Right cardiac atrium (tissue), 5 donors: ENCODE data around the gene PLCH2. TPM values are rescaled to one million over a fixed set of nuclear protein-coding genes. Genes with fewer than 3 reads are reported as not detected.

Source experiments
- ATAC-seq, 2 donors: fragments of 200-7000 bp; cut with Tn5 transposase; one replicate each; pipeline versions ENCODE4 v1.8.0 to v1.9.1; 2020; ENCODE audit warnings: moderate library complexity in 2 of 2, mild to moderate bottlenecking in 1 of 2
- DNase-seq, 3 donors: peaks; one replicate each; pipeline ENCODE4 v3.0.0-alpha.2; 2020
- H3K27ac ChIP-seq: one replicate; pipeline ENCODE4 v1.5.1; 2013; ENCODE audit warnings: mild to moderate bottlenecking, low read length, control low read depth, moderate library complexity
- H3K27me3 ChIP-seq: one replicate; pipeline ENCODE4 v1.6.1; 2013; ENCODE audit not compliant: control insufficient read depth, insufficient read depth
- H3K4me1 ChIP-seq: one replicate; pipeline ENCODE4 v1.6.1; 2013; ENCODE audit warnings: low read length; ENCODE audit not compliant: control insufficient read depth, insufficient read depth
- H3K4me3 ChIP-seq: one replicate; pipeline ENCODE4 v1.5.1; 2013; ENCODE audit warnings: low read length, control low read depth
- H3K9me3 ChIP-seq: one replicate; pipeline ENCODE4 v1.6.1; 2013; ENCODE audit warnings: low read length; ENCODE audit not compliant: control insufficient read depth
- WGBS: extraction: QIAGEN DNeasy Blood & Tissue Kit; methylation state at CpG from one replicate; pipeline ENCODE4 v1.1.7; 2013; 5-methylcytosine and 5-hydroxymethylcytosine counted together
- intact Hi-C, 4 donors: fragments of 100-400 bp; cut with DNase I; formaldehyde crosslinking; loops; one replicate each; pipeline versions ENCODE4 v1.11.0 to v1.14.0; 2022 to 2023
- polyA plus RNA-seq: library from polyadenylated mRNA; stranded (reverse); fragments of 200-250 nt; gene quantifications from one replicate; pipeline ENCODE4 v1.2.3, GENCODE V29; 2013
- total RNA-seq, 4 donors: library from RNA; stranded (reverse); fragmentation: NEBNext Ultra II Directional; extraction: Animal tissue kit (Norgen Biotek cat#: 25700); gene quantifications; one replicate each; pipeline ENCODE4 v1.2.1, GENCODE V29; 2021
- donor health status: healthy with polysubstance abuse.
- donor health status: DM: no; HTN: yes; CAD: no.
- donor health status: DM: no; HTN: no; CAD: no.
- donor health status: DM: no; HTN: yes; CAD: no; lungs with severe emphysema.
- donor health status: DM: yes; HTN: yes; CAD: no.

PLCH2 gene
- total and polyA plus RNA-seq, 5 donors, result 0.08 to 0.64 (median 0.12) TPM; not detected in 1

- no peaks in the 10 kb centered on the region for H3K27me3 ChIP-seq
Observed at GRCh38 chr1:2441746-2442145, 34.3 kb upstream of the PLCH2 start.

GRCh38 chr1:2442661-2443060 is 33.4 kb upstream of the PLCH2 start:
- WGBS, result 54% methylated on average over 6 of the region's 6 CpGs
- DNase-seq, result no peak
- H3K4me1 ChIP-seq, result no peaks in the 10 kb centered on the region
- no peaks in the 10 kb centered on the region for H3K27me3 ChIP-seq
- no peak overlapping the region for H3K4me3 ChIP-seq
- H3K27ac ChIP-seq, result no peak overlapping the region
- intact Hi-C loops, result loop anchor here in 1 of 4 donors (10.0 kb wide), 1 partner anchor 362 kb away; the partner anchor contains the start of gene TTC34
- no peak for ATAC-seq
- H3K9me3 ChIP-seq, result no peaks in the 10 kb centered on the region

More at GRCh38 chr1:2441746-2442145, 34.3 kb upstream of the PLCH2 start:
- ATAC-seq (no peak), DNase-seq (no peak)
- Histone ChIP-seq H3K27ac (no peak overlapping the region), H3K4me3 (no peak overlapping the region), H3K4me1 (no peaks in the 10 kb centered on the region), H3K9me3 (no peaks in the 10 kb centered on the region)
- 40% methylated on average over 13 of the region's 13 CpGs for WGBS
- intact Hi-C loops, result loop anchor here in 1 of 4 donors (10.0 kb wide), 1 partner anchor 363 kb away; the partner anchor contains the start of gene TTC34

- Histone ChIP-seq H3K9me3 (no peaks in the 10 kb centered on the region), H3K27me3 (no peaks in the 10 kb centered on the region), H3K27ac (no peak overlapping the region), H3K4me3 (no peak overlapping the region), H3K4me1 (no peaks in the 10 kb centered on the region)
- intact Hi-C loops, result loop anchor here in 1 of 4 donors (10.0 kb wide), 1 partner anchor 361 kb away; the partner anchor contains the start of gene TTC34
- no peak for ATAC-seq
- WGBS, result 2% methylated on average over 107 of the region's 107 CpGs
- no peak for DNase-seq
Observed at GRCh38 chr1:2443277-2444137, 32.6 kb upstream of the PLCH2 start.

DNA sequence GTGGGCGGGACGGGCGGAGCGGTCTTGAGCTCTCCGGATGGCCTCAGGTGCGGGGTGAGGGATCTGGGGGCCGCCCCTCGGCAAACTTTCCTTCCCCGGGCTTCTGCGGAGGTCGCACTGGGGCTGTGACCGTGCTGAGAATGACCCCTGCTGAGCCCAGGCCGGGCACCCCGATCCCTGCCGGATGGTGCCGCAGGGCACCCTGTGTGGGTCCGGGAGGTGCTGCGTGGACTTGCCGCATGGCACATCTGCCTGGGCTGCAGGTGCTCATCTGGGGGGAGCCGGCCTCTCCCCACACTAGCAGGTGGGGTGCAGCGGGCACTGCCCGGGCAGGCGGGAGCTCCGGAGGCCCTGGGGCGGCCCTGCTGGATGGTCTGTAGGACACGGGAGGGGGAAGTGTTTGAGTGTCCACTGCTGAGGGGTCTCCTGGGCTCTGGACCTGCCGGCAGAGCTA is 31.9 kb upstream of the PLCH2 start:
- Histone ChIP-seq H3K4me3 (no peak overlapping the region), H3K9me3 (no peaks in the 10 kb centered on the region), H3K4me1 (no peaks in the 10 kb centered on the region), H3K27ac (no peak overlapping the region), H3K27me3 (no peaks in the 10 kb centered on the region)
- WGBS, result 32% methylated on average over 27 of the region's 27 CpGs
- intact Hi-C loops, result loop anchor here in 1 of 4 donors (10.0 kb wide), 1 partner anchor 361 kb away; the partner anchor contains the start of gene TTC34
- DNase-seq (no peak), ATAC-seq (no peak)

- Histone ChIP-seq H3K27ac (no peak overlapping the region), H3K4me1 (no peaks in the 10 kb centered on the region), H3K27me3 (no peaks in the 10 kb centered on the region), H3K4me3 (no peak overlapping the region), H3K9me3 (no peaks in the 10 kb centered on the region)
- DNase-seq (no peak), ATAC-seq (no peak)
- 68% methylated on average over 16 of the region's 16 CpGs for WGBS
- intact Hi-C loops, result loop anchor here in 1 of 4 donors (10.0 kb wide), 1 partner anchor 360 kb away; the partner anchor contains the start of gene TTC34
Observed at GRCh38 chr1:2445162-2445822, 30.8 kb upstream of the PLCH2 start.

DNA sequence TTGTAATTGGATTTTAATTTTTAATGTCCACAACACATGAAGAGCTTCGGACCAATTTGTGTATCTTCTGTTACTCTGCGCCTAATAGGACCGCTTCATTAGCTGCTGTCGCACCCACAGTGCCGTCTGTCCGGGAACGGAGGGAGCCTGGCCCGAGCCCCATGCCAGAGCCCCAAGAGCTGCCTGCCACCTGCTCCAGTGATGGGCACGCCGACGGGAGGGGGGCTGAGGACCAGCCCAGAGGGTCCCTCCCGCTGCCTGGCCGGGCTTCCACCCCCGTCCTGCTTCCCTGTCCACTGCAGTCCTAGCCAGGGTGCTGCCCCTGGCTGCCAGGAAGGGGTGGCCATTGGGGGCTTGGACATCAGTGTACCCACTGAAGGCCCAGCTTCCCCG is 30.3 kb upstream of the PLCH2 start:
- WGBS, result 78% methylated on average over 15 of the region's 15 CpGs
- no peak for DNase-seq
- Histone ChIP-seq H3K27ac (no peak overlapping the region), H3K4me1 (no peaks in the 10 kb centered on the region), H3K4me3 (no peak overlapping the region), H3K9me3 (no peaks in the 10 kb centered on the region), H3K27me3 (no peaks in the 10 kb centered on the region)
- intact Hi-C loops, result loop anchor here in 1 of 4 donors (10.0 kb wide), 1 partner anchor 359 kb away; the partner anchor contains the start of gene TTC34
- no peak for ATAC-seq

GRCh38 chr1:2446394-2446793 is 29.7 kb upstream of the PLCH2 start:
- H3K4me1 ChIP-seq, result no peaks in the 10 kb centered on the region
- no peak for ATAC-seq
- no peaks in the 10 kb centered on the region for H3K27me3 ChIP-seq
- H3K27ac ChIP-seq, result no peak overlapping the region
- intact Hi-C loops, result loop anchor here in 1 of 4 donors (10.0 kb wide), 1 partner anchor 358 kb away; the partner anchor contains the start of gene TTC34
- no peaks in the 10 kb centered on the region for H3K9me3 ChIP-seq
- no peak for DNase-seq
- H3K4me3 ChIP-seq, result no peak overlapping the region
- WGBS, result 17% methylated on average over 13 of the region's 13 CpGs

- WGBS, result 51% methylated on average over 9 of the region's 9 CpGs
Observed at GRCh38 chr1:2446861-2447260, 29.2 kb upstream of the PLCH2 start.

GRCh38 chr1:2447276-2448097 is 28.6 kb upstream of the PLCH2 start:
- Histone ChIP-seq H3K4me3 (no peak overlapping the region), H3K27me3 (no peaks in the 10 kb centered on the region), H3K9me3 (no peaks in the 10 kb centered on the region), H3K27ac (no peak overlapping the region), H3K4me1 (no peaks in the 10 kb centered on the region)
- ATAC-seq (no peak), DNase-seq (no peak)
- 58% methylated on average over 23 of the region's 23 CpGs for WGBS
- intact Hi-C loops, result loop anchor here in 1 of 4 donors (10.0 kb wide), 1 partner anchor 357 kb away; the partner anchor contains the start of gene TTC34

More at GRCh38 chr1:2446861-2447260, 29.2 kb upstream of the PLCH2 start:
- Histone ChIP-seq H3K4me1 (no peaks in the 10 kb centered on the region), H3K27ac (no peak overlapping the region), H3K27me3 (no peaks in the 10 kb centered on the region), H3K4me3 (no peak overlapping the region), H3K9me3 (no peaks in the 10 kb centered on the region)
- ATAC-seq, result no peak
- intact Hi-C loops, result loop anchor here in 1 of 4 donors (10.0 kb wide), 1 partner anchor 358 kb away; the partner anchor contains the start of gene TTC34
- no peak for DNase-seq

DNA sequence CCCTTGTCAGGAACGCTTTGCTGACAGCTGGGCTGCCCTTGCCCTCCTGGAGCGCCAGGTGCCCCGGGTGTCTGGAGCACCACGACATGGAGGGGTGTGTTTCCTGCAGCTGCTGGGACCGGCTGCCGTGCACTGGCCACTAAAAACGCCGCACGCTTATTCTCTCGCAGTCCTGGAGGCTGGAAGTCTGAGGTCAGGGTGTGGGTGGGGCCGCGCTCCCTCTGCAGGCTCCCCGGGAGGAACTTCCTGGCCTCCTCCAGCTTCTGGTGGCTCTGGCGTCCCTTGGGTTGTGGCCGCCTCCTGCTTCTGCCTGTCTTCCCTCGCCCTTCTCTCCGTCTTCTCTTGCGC is 28.0 kb upstream of the PLCH2 start:
- Histone ChIP-seq H3K27me3 (no peaks in the 10 kb centered on the region), H3K9me3 (no peaks in the 10 kb centered on the region), H3K4me1 (no peaks in the 10 kb centered on the region), H3K4me3 (no peak overlapping the region), H3K27ac (no peak overlapping the region)
- intact Hi-C loops, result loop anchor here in 1 of 4 donors (10.0 kb wide), 1 partner anchor 357 kb away; the partner anchor contains the start of gene TTC34
- 53% methylated on average over 18 of the region's 18 CpGs for WGBS
- no peak for DNase-seq
- ATAC-seq, result no peak
